Activated CD8-positive, alpha-beta memory T cell treated with anti-CD3 and anti-CD28 coated beads, Interleukin-2, amount 50 U/mL, for 24 hours (primary cell): ENCODE measurements around the gene ANKRD10.

Experiments
- DNase-seq: peaks from one replicate; pipeline ENCODE4 v3.0.0-alpha.2; 2020; ENCODE audit errors: extremely low read depth

Gene ANKRD10

GRCh38 chr13:110831437-110832204, 83.2 kb downstream of the ANKRD10 start:
- no peak for DNase-seq

GRCh38 chr13:110830800-110831371, 84.0 kb downstream of the ANKRD10 start:
- no peak for DNase-seq

GRCh38 chr13:110830331-110830730, 84.5 kb downstream of the ANKRD10 start:
- no peak for DNase-seq

GRCh38 chr13:110829486-110829885, 85.4 kb downstream of the ANKRD10 start:
- DNase-seq: no peak

GRCh38 chr13:110828705-110829104, 86.2 kb downstream of the ANKRD10 start:
- DNase-seq: no peak
